HL-60 (cell line): ENCODE data around the gene TBC1D5.

Experiments
- DNase-seq, 2 experiments: peaks; one replicate each; pipeline ENCODE4 v3.0.0-alpha.2; 2010 to 2020; ENCODE audit warnings: low read depth in 1 of 2, low spot score in 1 of 2
- H3K27ac ChIP-seq: fragments of 250-450 bp; sonication (Bioruptor Pico); replicated peaks from 2 replicates; pipeline ENCODE4 v1.5.1; 2020; ENCODE audit warnings: mild to moderate bottlenecking, moderate library complexity
- H3K27me3 ChIP-seq: fragments of 250-450 bp; sonication (Bioruptor Pico); 2 replicates; pipeline ENCODE4 v1.5.1; 2021; ENCODE audit warnings: mild to moderate bottlenecking, moderate library complexity; ENCODE audit not compliant: insufficient read depth, poor library complexity, severe bottlenecking
- H3K4me3 ChIP-seq: replicated peaks from 2 replicates; pipeline ENCODE4 v1.5.1; 2011; ENCODE audit warnings: mild to moderate bottlenecking, control low read depth, low read length; ENCODE audit not compliant: insufficient read depth
- GABPA ChIP-seq: IDR thresholded peaks from 2 replicates; pipeline ENCODE4 v1.6.1; 2012; ENCODE audit warnings: low read depth
- POLR2AphosphoS5 ChIP-seq: IDR thresholded peaks from 2 replicates; pipeline ENCODE4 v1.6.1; 2012; ENCODE audit warnings: low read depth
- SPI1 ChIP-seq: IDR thresholded peaks from 2 replicates; pipeline ENCODE4 v1.6.1; 2012; ENCODE audit warnings: low read depth, mild to moderate bottlenecking, borderline replicate concordance
- TF ChIP-seq, protein P1 (sequence below): IDR thresholded peaks from 2 replicates; pipeline ENCODE4 v1.6.1; 2012; ENCODE audit warnings: low read depth; ENCODE audit not compliant: insufficient replicate concordance
- TF ChIP-seq, protein P2 (sequence below): IDR thresholded peaks from one replicate; pipeline ENCODE4 v1.5.1; 2011; ENCODE audit warnings: low read length, control low read depth, inconsistent platforms; ENCODE audit not compliant: insufficient read depth

Gene TBC1D5

DNA sequence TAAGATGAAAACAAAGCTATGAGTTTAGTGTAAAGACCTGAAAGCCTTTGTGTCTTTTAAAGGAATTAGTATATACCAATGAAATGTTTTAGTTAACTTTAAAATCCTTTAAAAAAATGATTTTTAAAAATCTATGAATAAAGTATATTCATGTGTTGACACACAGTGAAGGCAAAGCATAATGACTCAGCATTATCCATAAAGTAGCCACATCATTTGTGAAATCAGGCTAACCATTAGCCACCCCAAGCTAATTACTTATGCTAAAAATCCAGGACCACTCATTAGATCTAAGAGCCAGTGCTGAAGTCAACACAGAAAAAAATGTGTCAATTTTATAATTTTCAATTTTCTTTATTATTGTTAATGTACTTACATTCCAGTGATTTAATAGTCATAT, 310.2 kb downstream of the TBC1D5 start:
- TF ChIP-seq, protein P1, sequence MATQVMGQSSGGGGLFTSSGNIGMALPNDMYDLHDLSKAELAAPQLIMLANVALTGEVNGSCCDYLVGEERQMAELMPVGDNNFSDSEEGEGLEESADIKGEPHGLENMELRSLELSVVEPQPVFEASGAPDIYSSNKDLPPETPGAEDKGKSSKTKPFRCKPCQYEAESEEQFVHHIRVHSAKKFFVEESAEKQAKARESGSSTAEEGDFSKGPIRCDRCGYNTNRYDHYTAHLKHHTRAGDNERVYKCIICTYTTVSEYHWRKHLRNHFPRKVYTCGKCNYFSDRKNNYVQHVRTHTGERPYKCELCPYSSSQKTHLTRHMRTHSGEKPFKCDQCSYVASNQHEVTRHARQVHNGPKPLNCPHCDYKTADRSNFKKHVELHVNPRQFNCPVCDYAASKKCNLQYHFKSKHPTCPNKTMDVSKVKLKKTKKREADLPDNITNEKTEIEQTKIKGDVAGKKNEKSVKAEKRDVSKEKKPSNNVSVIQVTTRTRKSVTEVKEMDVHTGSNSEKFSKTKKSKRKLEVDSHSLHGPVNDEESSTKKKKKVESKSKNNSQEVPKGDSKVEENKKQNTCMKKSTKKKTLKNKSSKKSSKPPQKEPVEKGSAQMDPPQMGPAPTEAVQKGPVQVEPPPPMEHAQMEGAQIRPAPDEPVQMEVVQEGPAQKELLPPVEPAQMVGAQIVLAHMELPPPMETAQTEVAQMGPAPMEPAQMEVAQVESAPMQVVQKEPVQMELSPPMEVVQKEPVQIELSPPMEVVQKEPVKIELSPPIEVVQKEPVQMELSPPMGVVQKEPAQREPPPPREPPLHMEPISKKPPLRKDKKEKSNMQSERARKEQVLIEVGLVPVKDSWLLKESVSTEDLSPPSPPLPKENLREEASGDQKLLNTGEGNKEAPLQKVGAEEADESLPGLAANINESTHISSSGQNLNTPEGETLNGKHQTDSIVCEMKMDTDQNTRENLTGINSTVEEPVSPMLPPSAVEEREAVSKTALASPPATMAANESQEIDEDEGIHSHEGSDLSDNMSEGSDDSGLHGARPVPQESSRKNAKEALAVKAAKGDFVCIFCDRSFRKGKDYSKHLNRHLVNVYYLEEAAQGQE: no peak
- TF ChIP-seq GABPA (no peak), SPI1 (no peak), POLR2AphosphoS5 (no peak)
- TF ChIP-seq, protein P2, sequence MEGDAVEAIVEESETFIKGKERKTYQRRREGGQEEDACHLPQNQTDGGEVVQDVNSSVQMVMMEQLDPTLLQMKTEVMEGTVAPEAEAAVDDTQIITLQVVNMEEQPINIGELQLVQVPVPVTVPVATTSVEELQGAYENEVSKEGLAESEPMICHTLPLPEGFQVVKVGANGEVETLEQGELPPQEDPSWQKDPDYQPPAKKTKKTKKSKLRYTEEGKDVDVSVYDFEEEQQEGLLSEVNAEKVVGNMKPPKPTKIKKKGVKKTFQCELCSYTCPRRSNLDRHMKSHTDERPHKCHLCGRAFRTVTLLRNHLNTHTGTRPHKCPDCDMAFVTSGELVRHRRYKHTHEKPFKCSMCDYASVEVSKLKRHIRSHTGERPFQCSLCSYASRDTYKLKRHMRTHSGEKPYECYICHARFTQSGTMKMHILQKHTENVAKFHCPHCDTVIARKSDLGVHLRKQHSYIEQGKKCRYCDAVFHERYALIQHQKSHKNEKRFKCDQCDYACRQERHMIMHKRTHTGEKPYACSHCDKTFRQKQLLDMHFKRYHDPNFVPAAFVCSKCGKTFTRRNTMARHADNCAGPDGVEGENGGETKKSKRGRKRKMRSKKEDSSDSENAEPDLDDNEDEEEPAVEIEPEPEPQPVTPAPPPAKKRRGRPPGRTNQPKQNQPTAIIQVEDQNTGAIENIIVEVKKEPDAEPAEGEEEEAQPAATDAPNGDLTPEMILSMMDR: no peak
- DNase-seq: no peak
- no peak overlapping the region for H3K4me3 ChIP-seq
- H3K27ac ChIP-seq: no peak overlapping the region
- no peaks in the 10 kb centered on the region for H3K27me3 ChIP-seq

DNA sequence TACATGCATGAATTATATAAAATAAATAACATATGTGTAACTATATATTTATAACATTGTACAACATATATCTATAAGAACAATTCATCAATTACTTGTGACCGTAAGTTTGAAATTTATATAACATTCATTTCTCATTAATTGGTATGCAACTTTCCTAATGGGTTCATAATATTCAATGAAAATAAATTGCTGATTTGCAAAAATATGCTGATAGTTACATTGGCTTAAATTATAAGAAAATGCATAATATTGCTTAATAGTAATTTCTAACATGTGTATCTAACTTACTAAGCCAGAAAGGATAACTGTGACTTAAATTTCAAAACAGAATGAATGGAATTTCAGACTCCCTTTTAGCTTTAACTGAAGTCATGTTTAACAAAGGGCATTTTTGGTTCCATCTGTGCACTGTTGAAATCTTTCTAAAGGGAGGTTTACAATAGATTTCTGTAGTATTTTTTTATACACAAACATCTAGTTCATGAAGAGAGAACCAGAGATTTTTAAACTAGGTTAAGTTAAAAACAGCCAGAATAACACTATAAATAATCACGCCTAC, 310.9 kb downstream of the TBC1D5 start:
- TF ChIP-seq POLR2AphosphoS5: no peak
- no peak for TF ChIP-seq GABPA
- TF ChIP-seq, protein P1: no peak
- no peak for TF ChIP-seq SPI1
- TF ChIP-seq, protein P2: no peak
- H3K27me3 ChIP-seq: no peaks in the 10 kb centered on the region
- no peak for DNase-seq
- H3K4me3 ChIP-seq: no peak overlapping the region
- no peak overlapping the region for H3K27ac ChIP-seq

DNA sequence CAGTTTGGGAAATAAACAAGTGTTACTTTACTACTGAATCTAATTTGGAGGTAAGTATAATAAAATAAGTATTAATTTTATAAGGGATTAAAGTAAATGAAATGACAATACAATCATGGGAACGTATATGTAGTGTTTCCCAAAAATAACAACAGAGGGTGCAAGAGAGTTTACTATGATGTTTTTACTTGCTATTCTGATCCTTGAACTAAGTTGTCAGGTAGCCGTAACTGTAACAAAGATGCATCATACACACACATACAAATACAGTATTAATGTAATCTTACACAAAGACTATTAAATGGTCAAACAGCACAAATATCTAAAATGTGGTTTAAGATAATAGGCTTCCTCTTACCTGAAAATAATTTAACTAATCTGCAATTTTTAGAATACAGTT, 311.4 kb downstream of the TBC1D5 start:
- H3K27me3 ChIP-seq: no peaks in the 10 kb centered on the region
- no peak for DNase-seq
- TF ChIP-seq POLR2AphosphoS5: no peak
- TF ChIP-seq, protein P2: no peak
- TF ChIP-seq GABPA: no peak
- TF ChIP-seq SPI1: no peak
- TF ChIP-seq, protein P1: no peak
- H3K4me3 ChIP-seq: no peak overlapping the region
- H3K27ac ChIP-seq: no peak overlapping the region
